ENCODE measurements around the gene KRTAP10-6.
"Not testable (repeated sequence)": the region's sequence is repeated elsewhere in the genome, so short reads cannot be mapped to it uniquely, and the experiment has no call there.

KRTAP10-6 gene

GRCh38 chr21:44611551-44611950, 19.2 kb upstream of the KRTAP10-6 start:
- Histone ChIP-seq H3K27ac (ENCODE audit: insufficient read depth, low read length, poor library complexity, severe bottlenecking) (no peak overlapping the region), H3K9me3 (ENCODE audit: control insufficient read depth, low read length) (no peaks in the 10 kb centered on the region), H3K27me3 (replicated peaks; ENCODE audit: control insufficient read depth, insufficient read depth, low read length, poor library complexity, severe bottlenecking) (no peaks in the 10 kb centered on the region), H3K4me3 (ENCODE audit: insufficient read depth, low read depth, low read length, poor library complexity, severe bottlenecking) (no peak overlapping the region), H3K36me3 (ENCODE audit: control insufficient read depth, insufficient read depth, low read length) (no peaks in the 10 kb centered on the region), H3K4me1 (ENCODE audit: control insufficient read depth, insufficient read depth, low read length, poor library complexity, severe bottlenecking) (peaks cover 6% of the 10 kb centered on the region)
- DNase-seq, result no peak

GRCh38 chr21:44610157-44610843, 18.0 kb upstream of the KRTAP10-6 start:
- H3K27me3 ChIP-seq (replicated peaks; ENCODE audit: control insufficient read depth, insufficient read depth, low read length, poor library complexity, severe bottlenecking); H3K36me3 ChIP-seq (ENCODE audit: control insufficient read depth, insufficient read depth, low read length); H3K4me1 ChIP-seq (ENCODE audit: control insufficient read depth, insufficient read depth, low read length, poor library complexity, severe bottlenecking); H3K27ac ChIP-seq (ENCODE audit: insufficient read depth, low read length, poor library complexity, severe bottlenecking); H3K4me3 ChIP-seq (ENCODE audit: insufficient read depth, low read depth, low read length, poor library complexity, severe bottlenecking); DNase-seq; H3K9me3 ChIP-seq (ENCODE audit: control insufficient read depth, low read length): not testable (repeated sequence)

- DNase-seq, result no peak
- Histone ChIP-seq H3K9me3 (ENCODE audit: control insufficient read depth, low read length) (no peaks in the 10 kb centered on the region), H3K4me3 (ENCODE audit: insufficient read depth, low read depth, low read length, poor library complexity, severe bottlenecking) (no peak overlapping the region), H3K4me1 (ENCODE audit: control insufficient read depth, insufficient read depth, low read length, poor library complexity, severe bottlenecking) (no peaks in the 10 kb centered on the region), H3K36me3 (ENCODE audit: control insufficient read depth, insufficient read depth, low read length) (no peaks in the 10 kb centered on the region), H3K27me3 (replicated peaks; ENCODE audit: control insufficient read depth, insufficient read depth, low read length, poor library complexity, severe bottlenecking) (no peaks in the 10 kb centered on the region), H3K27ac (ENCODE audit: insufficient read depth, low read length, poor library complexity, severe bottlenecking) (no peak overlapping the region)
Observed at GRCh38 chr21:44609193-44609592, 16.9 kb upstream of the KRTAP10-6 start.

- no peaks in the 10 kb centered on the region for H3K4me1 ChIP-seq (ENCODE audit: control insufficient read depth, insufficient read depth, low read length, poor library complexity, severe bottlenecking)
- H3K4me3 ChIP-seq (ENCODE audit: insufficient read depth, low read depth, low read length, poor library complexity, severe bottlenecking), result no peak overlapping the region
- no peaks in the 10 kb centered on the region for H3K27me3 ChIP-seq (replicated peaks; ENCODE audit: control insufficient read depth, insufficient read depth, low read length, poor library complexity, severe bottlenecking)
- H3K9me3 ChIP-seq (ENCODE audit: control insufficient read depth, low read length), result no peaks in the 10 kb centered on the region
- no peak overlapping the region for H3K27ac ChIP-seq (ENCODE audit: insufficient read depth, low read length, poor library complexity, severe bottlenecking)
- H3K36me3 ChIP-seq (ENCODE audit: control insufficient read depth, insufficient read depth, low read length), result no peaks in the 10 kb centered on the region
- DNase-seq, result no peak
Observed at GRCh38 chr21:44606495-44606894, 14.2 kb upstream of the KRTAP10-6 start.

GRCh38 chr21:44603911-44604310, 11.6 kb upstream of the KRTAP10-6 start:
- H3K4me3 ChIP-seq (ENCODE audit: insufficient read depth, low read depth, low read length, poor library complexity, severe bottlenecking), result no peak overlapping the region
- no peak for DNase-seq
- H3K36me3 ChIP-seq (ENCODE audit: control insufficient read depth, insufficient read depth, low read length), result no peaks in the 10 kb centered on the region
- H3K27ac ChIP-seq (ENCODE audit: insufficient read depth, low read length, poor library complexity, severe bottlenecking), result no peak overlapping the region
- H3K9me3 ChIP-seq (ENCODE audit: control insufficient read depth, low read length), result no peaks in the 10 kb centered on the region
- no peaks in the 10 kb centered on the region for H3K4me1 ChIP-seq (ENCODE audit: control insufficient read depth, insufficient read depth, low read length, poor library complexity, severe bottlenecking)
- no peaks in the 10 kb centered on the region for H3K27me3 ChIP-seq (replicated peaks; ENCODE audit: control insufficient read depth, insufficient read depth, low read length, poor library complexity, severe bottlenecking)

GRCh38 chr21:44603109-44603875, 11.0 kb upstream of the KRTAP10-6 start:
- no peaks in the 10 kb centered on the region for H3K27me3 ChIP-seq (replicated peaks; ENCODE audit: control insufficient read depth, insufficient read depth, low read length, poor library complexity, severe bottlenecking)
- no peak overlapping the region for H3K27ac ChIP-seq (ENCODE audit: insufficient read depth, low read length, poor library complexity, severe bottlenecking)
- no peaks in the 10 kb centered on the region for H3K4me1 ChIP-seq (ENCODE audit: control insufficient read depth, insufficient read depth, low read length, poor library complexity, severe bottlenecking)
- H3K4me3 ChIP-seq (ENCODE audit: insufficient read depth, low read depth, low read length, poor library complexity, severe bottlenecking), result no peak overlapping the region
- no peak for DNase-seq
- H3K36me3 ChIP-seq (ENCODE audit: control insufficient read depth, insufficient read depth, low read length), result no peaks in the 10 kb centered on the region
- H3K9me3 ChIP-seq (ENCODE audit: control insufficient read depth, low read length), result no peaks in the 10 kb centered on the region

GRCh38 chr21:44602463-44602850, 10.2 kb upstream of the KRTAP10-6 start:
- Histone ChIP-seq H3K27me3 (replicated peaks; ENCODE audit: control insufficient read depth, insufficient read depth, low read length, poor library complexity, severe bottlenecking) (no peaks in the 10 kb centered on the region), H3K9me3 (ENCODE audit: control insufficient read depth, low read length) (no peaks in the 10 kb centered on the region), H3K4me3 (ENCODE audit: insufficient read depth, low read depth, low read length, poor library complexity, severe bottlenecking) (no peak overlapping the region), H3K4me1 (ENCODE audit: control insufficient read depth, insufficient read depth, low read length, poor library complexity, severe bottlenecking) (no peaks in the 10 kb centered on the region), H3K36me3 (ENCODE audit: control insufficient read depth, insufficient read depth, low read length) (no peaks in the 10 kb centered on the region), H3K27ac (ENCODE audit: insufficient read depth, low read length, poor library complexity, severe bottlenecking) (no peak overlapping the region)
- DNase-seq, result no peak

- no peak for DNase-seq
- Histone ChIP-seq H3K27ac (ENCODE audit: insufficient read depth, low read length, poor library complexity, severe bottlenecking) (no peak overlapping the region), H3K27me3 (replicated peaks; ENCODE audit: control insufficient read depth, insufficient read depth, low read length, poor library complexity, severe bottlenecking) (no peaks in the 10 kb centered on the region), H3K4me1 (ENCODE audit: control insufficient read depth, insufficient read depth, low read length, poor library complexity, severe bottlenecking) (no peaks in the 10 kb centered on the region), H3K9me3 (ENCODE audit: control insufficient read depth, low read length) (no peaks in the 10 kb centered on the region), H3K4me3 (ENCODE audit: insufficient read depth, low read depth, low read length, poor library complexity, severe bottlenecking) (no peak overlapping the region), H3K36me3 (ENCODE audit: control insufficient read depth, insufficient read depth, low read length) (no peaks in the 10 kb centered on the region)
Observed at GRCh38 chr21:44601596-44602462, 9.5 kb upstream of the KRTAP10-6 start.

- not testable (repeated sequence) for H3K4me1 ChIP-seq (ENCODE audit: control insufficient read depth, insufficient read depth, low read length, poor library complexity, severe bottlenecking); DNase-seq; H3K4me3 ChIP-seq (ENCODE audit: insufficient read depth, low read depth, low read length, poor library complexity, severe bottlenecking); H3K27me3 ChIP-seq (replicated peaks; ENCODE audit: control insufficient read depth, insufficient read depth, low read length, poor library complexity, severe bottlenecking); H3K9me3 ChIP-seq (ENCODE audit: control insufficient read depth, low read length); H3K27ac ChIP-seq (ENCODE audit: insufficient read depth, low read length, poor library complexity, severe bottlenecking); H3K36me3 ChIP-seq (ENCODE audit: control insufficient read depth, insufficient read depth, low read length)
Observed at GRCh38 chr21:44601091-44601490, 8.8 kb upstream of the KRTAP10-6 start.

Measured in effector memory CD4-positive, alpha-beta T cell (primary cell).